ENCODE measurements around the gene SALL4.
"Not testable (repeated sequence)": the region's sequence is repeated elsewhere in the genome, so short reads cannot be mapped to it uniquely, and the experiment has no call there.

SALL4 gene

GRCh38 chr20:51750037-51750769 lies 52.1 kb downstream of the SALL4 start:
- no peak overlapping the region for H3K4me3 ChIP-seq (ENCODE audit: low read depth, low read length)
- DNase-seq (ENCODE audit: low read depth, low spot score), result peak; percentile 88
- TF ChIP-seq, protein P1, sequence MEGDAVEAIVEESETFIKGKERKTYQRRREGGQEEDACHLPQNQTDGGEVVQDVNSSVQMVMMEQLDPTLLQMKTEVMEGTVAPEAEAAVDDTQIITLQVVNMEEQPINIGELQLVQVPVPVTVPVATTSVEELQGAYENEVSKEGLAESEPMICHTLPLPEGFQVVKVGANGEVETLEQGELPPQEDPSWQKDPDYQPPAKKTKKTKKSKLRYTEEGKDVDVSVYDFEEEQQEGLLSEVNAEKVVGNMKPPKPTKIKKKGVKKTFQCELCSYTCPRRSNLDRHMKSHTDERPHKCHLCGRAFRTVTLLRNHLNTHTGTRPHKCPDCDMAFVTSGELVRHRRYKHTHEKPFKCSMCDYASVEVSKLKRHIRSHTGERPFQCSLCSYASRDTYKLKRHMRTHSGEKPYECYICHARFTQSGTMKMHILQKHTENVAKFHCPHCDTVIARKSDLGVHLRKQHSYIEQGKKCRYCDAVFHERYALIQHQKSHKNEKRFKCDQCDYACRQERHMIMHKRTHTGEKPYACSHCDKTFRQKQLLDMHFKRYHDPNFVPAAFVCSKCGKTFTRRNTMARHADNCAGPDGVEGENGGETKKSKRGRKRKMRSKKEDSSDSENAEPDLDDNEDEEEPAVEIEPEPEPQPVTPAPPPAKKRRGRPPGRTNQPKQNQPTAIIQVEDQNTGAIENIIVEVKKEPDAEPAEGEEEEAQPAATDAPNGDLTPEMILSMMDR (IDR thresholded peaks at IDR 0.05; ENCODE audit: low read depth, low read length), result no peak
- in situ Hi-C loops (cut with HindIII; ENCODE audit: low sequenced_read_pairs), result no loop called here

GRCh38 chr20:51749674-51750036 lies 52.7 kb downstream of the SALL4 start:
- DNase-seq (ENCODE audit: low read depth, low spot score), result peak; percentile 54
- no peak overlapping the region for H3K4me3 ChIP-seq (ENCODE audit: low read depth, low read length)
- in situ Hi-C loops (cut with HindIII; ENCODE audit: low sequenced_read_pairs), result no loop called here
- TF ChIP-seq, protein P1 (IDR thresholded peaks at IDR 0.05; ENCODE audit: low read depth, low read length), result no peak

DNA sequence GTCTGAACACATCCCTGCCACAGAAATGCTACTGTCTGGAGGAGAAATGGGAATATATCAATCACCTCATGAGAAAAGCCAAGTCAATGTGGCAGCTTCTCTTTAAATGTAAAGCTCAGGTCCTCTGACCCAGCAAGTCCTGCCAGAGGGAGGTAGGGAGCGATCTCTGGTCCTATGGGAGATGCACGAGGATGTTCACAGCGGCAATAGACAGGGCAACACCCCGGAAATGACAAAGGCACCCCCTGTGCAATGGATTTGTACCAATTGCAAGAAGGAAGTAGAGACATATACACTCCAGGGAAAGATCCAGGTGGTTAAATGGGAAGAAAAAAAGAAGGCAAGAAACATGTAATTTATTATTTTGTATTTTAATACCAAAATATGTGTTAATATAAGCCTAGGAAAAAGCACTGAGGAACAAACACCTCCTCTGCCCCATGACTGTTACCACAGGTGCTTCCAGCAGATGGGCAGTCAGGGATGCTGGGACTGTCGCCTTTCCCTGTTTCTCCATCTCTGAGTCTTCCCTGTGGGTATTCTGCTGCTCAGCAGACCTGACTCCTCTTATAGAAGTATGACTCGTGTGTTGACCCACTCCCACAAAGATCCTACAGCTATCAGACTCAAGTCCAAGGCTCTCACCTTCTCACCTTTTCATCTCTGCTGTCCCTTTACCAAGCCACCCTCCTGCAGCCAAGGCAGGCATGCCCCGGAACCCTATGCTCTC lies 55.0 kb downstream of the SALL4 start:
- in situ Hi-C loops (cut with HindIII; ENCODE audit: low sequenced_read_pairs), result no loop called here
- H3K4me3 ChIP-seq (ENCODE audit: low read depth, low read length), result no peak overlapping the region
- DNase-seq (ENCODE audit: low read depth, low spot score), result no peak
- TF ChIP-seq, protein P1 (IDR thresholded peaks at IDR 0.05; ENCODE audit: low read depth, low read length), result no peak

GRCh38 chr20:51745804-51746203 lies 56.5 kb downstream of the SALL4 start:
- no peak for DNase-seq (ENCODE audit: low read depth, low spot score)
- in situ Hi-C loops (cut with HindIII; ENCODE audit: low sequenced_read_pairs), result no loop called here
- TF ChIP-seq, protein P1 (IDR thresholded peaks at IDR 0.05; ENCODE audit: low read depth, low read length), result no peak
- no peak overlapping the region for H3K4me3 ChIP-seq (ENCODE audit: low read depth, low read length)

- H3K4me3 ChIP-seq (ENCODE audit: low read depth, low read length), result no peak overlapping the region
- no peak for DNase-seq (ENCODE audit: low read depth, low spot score)
- in situ Hi-C loops (cut with HindIII; ENCODE audit: low sequenced_read_pairs), result no loop called here
- TF ChIP-seq, protein P1 (IDR thresholded peaks at IDR 0.05; ENCODE audit: low read depth, low read length), result no peak
Observed at GRCh38 chr20:51740838-51741237, 61.5 kb downstream of the SALL4 start.

GRCh38 chr20:51740308-51740707 lies 62.0 kb downstream of the SALL4 start:
- in situ Hi-C loops (cut with HindIII; ENCODE audit: low sequenced_read_pairs); H3K4me3 ChIP-seq (ENCODE audit: low read depth, low read length); DNase-seq (ENCODE audit: low read depth, low spot score): not testable (repeated sequence)

DNA sequence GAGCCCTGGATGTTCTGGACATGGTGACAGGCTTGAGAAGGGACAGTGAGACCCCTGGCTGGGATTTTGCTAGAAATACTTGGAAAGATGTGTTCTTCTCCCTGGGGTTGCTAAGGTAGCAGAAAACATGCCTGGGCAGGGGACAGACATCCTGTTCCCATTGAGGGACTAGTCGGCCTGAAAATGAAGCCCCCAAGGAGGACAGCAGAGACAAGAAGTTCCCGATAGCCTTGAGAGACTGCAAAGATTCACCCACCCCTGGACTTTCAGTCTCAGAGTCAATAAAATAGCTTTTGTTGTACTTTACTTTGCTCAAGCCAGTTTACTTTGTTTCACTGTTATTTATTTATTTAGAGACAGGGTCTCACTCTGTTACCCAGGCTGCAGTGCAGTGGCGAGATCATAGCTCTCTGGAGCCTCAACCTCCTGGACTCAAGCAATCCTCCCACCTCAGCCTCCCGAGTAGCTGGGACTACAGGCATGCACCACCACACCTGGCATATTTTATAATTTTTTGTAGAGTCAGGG lies 62.5 kb downstream of the SALL4 start:
- TF ChIP-seq, protein P1 (IDR thresholded peaks at IDR 0.05; ENCODE audit: low read depth, low read length), result no peak
- H3K4me3 ChIP-seq (ENCODE audit: low read depth, low read length), result no peak overlapping the region
- no peak for DNase-seq (ENCODE audit: low read depth, low spot score)
- in situ Hi-C loops (cut with HindIII; ENCODE audit: low sequenced_read_pairs), result no loop called here
